Measurements from ENCODE around the gene SMPD3.

The SMPD3 gene

DNA sequence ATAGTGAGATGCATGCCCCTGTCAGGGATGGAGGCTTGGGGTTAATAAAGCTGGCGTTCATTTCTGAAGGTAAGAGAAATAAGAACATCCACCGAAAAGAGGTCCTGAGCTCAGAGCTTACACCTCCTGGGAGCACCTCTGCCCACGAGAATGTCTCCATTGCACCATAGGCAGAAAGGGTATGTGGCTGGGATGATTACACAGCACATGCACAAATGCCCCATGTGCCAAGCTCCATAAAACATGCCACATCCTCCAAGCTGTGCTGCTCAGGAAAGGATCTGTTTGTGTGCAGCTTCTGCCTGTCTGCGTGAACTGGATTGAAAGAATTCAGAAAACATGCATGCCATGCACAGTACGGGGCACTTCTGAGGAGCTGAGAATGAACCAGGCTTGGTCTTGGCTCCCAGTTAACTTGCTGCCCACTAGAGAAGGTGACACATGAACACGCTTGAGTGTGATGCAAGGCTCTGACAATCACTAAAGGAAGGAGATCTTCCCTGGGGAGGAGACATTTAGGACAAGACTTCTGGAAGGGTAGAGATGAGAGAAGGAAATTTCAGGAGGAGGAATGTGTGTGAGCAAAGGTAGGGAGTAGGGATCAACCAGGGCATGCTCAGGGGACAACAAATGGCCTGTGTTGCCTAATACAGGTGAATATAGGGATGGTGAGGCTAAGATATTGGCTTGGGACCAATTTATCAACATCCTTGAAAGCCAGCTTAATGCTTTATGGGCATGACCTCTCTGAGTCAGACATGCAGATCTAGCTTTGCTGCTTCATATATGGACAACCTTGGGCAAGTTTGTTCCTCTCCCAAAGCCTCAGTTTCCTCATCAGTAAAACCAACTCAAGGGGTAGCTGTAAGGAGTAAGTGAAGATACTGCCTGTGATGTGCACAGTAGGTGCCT, 32.0 kb upstream of the SMPD3 start:
- TF ChIP-seq GATA2 (IDR thresholded peaks at IDR 0.05; ENCODE audit: low read depth, low read length) = no peak
- TF ChIP-seq GATA3 (IDR thresholded peaks at IDR 0.05; ENCODE audit: low read depth, low read length) = no peak

DNA sequence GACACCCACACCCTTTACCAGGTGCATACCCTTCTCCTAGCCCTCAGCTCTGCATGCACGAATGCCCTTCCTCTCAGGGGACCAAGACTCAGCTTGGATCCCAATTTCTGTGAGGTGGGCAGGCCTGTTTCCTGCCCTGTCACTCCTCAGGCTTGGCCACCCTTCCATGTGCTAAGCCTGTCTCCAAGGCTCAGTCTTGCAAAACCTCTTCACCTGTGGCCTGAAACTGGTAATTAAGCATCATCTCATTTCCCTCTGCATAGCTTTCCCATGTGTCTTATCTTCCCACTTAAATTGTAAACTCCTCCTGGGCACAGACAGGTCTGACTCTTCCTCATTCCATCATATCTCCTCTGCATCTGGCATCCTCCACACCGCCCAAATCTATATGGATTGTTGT, 31.0 kb upstream of the SMPD3 start:
- TF ChIP-seq GATA2 (IDR thresholded peaks at IDR 0.05; ENCODE audit: low read depth, low read length) (no peak), GATA3 (IDR thresholded peaks at IDR 0.05; ENCODE audit: low read depth, low read length) (no peak)

DNA sequence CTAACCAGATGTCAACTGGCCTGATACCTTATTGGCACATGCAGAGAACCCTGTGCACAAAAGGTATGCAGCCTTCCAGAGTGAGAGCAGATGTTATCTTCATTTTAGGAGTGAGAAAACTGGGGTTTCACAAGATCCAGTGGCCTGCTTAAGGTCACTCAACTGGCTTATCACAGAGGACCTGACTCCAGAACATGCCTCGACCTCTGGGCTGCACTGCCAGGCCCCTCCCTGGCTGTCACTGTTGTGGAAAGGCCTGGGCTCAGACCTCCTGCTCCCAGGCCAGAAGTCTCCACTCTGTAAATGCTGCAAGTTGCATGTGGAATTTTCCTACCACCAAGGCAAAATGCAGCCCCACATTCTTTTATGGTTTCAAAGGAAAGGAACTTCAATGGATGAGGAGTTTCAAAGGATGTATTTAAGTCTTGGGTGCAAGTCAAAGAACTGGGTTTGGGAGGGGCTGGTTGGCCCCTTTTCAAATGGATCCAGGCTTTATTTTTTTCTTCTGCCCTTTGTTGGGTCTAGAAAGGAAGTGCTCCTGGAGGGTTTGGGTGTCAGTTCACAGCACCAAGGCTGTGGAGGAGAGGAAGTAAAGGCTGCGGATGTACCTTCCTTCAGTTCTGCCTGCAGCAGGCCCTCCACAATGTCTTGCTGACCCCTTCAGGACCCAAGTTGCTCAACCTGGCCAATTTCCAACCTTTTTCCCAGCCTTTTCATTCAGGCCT, 30.4 kb upstream of the SMPD3 start:
- no peak for TF ChIP-seq GATA3 (IDR thresholded peaks at IDR 0.05; ENCODE audit: low read depth, low read length)
- TF ChIP-seq GATA2 (IDR thresholded peaks at IDR 0.05; ENCODE audit: low read depth, low read length) = no peak

DNA sequence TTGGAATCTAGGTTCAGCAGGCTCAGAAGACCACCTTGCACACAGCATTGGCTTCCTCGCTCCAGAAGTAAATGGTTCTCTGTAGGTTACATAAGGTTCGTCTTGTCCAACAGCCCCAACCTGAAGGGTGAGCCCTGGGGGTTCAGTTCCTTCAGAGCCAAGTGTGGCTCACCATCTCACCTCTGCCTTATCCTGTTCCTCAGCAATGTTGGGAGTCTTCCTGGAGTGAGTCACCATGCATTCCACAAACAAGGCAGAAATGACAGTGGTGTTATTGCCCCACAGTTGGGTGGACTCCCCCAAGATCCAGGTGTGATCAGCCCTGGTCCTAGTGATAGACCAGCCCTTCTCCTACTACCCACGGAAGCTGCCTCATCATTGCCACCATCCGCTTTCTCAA, 26.8 kb upstream of the SMPD3 start:
- TF ChIP-seq GATA2 (IDR thresholded peaks at IDR 0.05; ENCODE audit: low read depth, low read length) = no peak
- no peak for TF ChIP-seq GATA3 (IDR thresholded peaks at IDR 0.05; ENCODE audit: low read depth, low read length)

DNA sequence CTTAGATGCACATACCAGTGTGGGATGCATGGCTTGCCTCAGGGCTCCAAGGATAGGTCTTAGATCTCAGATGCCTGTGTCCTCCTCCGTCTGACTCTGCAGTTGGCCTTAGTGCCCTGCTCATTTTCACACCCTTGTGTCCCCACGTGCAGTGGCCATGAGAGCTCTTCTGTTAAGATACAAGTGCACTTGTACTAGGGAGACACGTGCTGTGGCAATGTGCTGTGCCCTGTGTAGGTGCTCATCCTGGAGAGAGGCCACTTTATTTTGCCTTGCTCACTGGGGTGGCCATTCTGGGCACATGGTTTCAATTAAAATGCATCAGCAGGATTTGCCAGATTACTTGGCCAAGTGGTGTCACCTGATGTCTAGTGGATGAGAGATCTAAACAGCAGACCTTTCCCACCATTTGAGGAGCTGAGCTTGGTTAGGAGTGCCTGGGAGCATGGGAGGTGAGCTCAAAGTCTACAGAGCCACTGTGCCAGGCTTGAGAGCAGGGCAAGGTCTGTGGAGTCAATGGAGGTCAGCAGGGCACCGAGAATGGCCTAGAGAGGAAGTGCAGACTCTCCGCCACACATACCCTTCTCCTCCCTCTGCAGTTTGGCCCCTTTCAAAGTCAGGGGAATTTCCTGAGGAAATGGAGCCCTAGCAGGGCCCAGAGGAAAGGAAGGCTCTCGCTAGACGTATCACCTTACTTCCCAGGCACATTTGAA, 25.2 kb upstream of the SMPD3 start:
- TF ChIP-seq GATA2 (IDR thresholded peaks at IDR 0.05; ENCODE audit: low read depth, low read length) (no peak), GATA3 (IDR thresholded peaks at IDR 0.05; ENCODE audit: low read depth, low read length) (no peak)

DNA sequence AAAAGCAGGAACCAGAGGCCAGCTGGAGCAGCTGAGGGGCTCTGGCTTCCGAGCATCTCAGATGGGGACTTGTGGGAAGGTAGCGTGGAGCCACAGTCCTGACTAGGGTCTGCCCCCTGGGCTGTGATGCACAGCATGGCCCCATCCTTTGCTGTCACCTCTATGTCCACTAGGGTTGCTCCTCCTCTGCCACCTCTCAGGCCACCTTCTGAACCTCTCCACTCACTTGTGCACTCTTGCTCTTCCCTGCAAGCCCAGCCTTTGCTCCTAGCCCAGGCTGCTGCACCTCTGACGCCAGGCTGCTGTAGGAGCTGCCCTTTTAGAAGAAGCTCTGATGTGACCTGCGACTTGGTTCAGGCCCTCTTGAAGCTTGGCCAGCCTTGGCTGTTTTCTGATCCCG, 24.3 kb upstream of the SMPD3 start:
- TF ChIP-seq GATA3 (IDR thresholded peaks at IDR 0.05; ENCODE audit: low read depth, low read length) = no peak
- no peak for TF ChIP-seq GATA2 (IDR thresholded peaks at IDR 0.05; ENCODE audit: low read depth, low read length)

DNA sequence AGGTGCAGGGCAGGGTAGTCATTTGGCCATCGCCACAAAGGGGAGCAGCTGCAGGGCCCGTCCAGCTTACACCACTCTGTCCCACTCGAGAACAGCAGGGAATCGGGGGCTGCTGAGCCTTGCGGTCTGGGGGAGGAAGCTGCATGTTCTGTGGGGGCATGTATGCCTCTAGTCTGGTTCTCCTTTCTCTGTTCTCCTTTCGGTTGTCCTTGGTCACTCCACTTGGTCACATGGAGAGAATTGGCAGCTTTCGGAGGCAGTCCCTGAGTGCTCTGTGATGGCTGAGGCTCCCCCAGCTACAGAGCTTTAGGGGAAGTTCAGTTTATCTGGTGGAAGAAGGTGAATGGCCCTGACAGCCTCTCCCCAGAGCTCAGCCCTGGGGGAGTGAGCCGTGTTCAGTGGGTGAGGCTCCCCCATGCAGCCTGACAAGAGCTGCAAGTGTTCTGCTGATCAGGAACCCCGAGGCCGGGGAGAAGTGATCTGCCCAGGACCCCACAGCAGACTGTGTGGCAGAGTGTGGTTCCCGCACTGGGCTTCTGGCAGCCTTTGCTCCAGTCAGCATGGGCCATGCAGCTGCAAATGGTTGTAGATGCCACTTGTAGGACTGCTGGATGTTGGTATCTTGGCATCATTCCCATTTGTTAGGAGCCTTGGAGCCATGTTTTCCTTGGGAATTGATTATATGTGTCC, 22.3 kb upstream of the SMPD3 start:
- no peak for TF ChIP-seq GATA2 (IDR thresholded peaks at IDR 0.05; ENCODE audit: low read depth, low read length)
- TF ChIP-seq GATA3 (IDR thresholded peaks at IDR 0.05; ENCODE audit: low read depth, low read length) = no peak

DNA sequence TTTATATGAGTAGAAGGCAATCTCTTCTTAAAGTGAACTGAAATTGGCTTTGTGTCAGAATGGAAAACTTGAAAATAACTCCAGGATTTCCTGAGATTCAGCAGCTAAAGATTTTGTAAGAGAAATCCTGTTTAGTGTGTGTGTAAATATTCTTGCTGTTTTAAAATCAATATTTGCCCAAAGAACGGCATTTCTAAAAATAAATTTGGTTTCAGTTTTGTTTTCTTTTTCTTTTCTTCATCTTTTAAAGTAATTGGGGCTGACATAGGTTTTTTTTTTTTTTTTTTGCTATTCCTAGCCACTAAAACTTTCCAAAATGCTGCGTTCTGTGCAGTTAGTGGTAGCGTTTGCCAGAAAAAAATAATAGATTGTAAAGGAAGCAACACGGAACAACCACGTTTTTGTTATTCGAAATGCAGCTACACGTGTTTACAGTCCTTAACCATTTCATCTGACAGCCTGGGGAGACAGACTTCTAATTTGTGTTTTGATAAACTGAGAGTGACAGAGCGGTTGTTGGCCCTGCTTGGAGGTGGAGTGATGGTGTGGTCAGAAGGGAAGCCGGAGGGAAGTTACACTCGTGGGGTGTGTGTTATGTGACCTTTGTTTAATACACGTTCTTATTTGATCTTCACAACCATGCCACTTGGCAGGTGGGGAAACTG, 21.6 kb upstream of the SMPD3 start:
- TF ChIP-seq GATA2 (IDR thresholded peaks at IDR 0.05; ENCODE audit: low read depth, low read length) (no peak), GATA3 (IDR thresholded peaks at IDR 0.05; ENCODE audit: low read depth, low read length) (no peak)

DNA sequence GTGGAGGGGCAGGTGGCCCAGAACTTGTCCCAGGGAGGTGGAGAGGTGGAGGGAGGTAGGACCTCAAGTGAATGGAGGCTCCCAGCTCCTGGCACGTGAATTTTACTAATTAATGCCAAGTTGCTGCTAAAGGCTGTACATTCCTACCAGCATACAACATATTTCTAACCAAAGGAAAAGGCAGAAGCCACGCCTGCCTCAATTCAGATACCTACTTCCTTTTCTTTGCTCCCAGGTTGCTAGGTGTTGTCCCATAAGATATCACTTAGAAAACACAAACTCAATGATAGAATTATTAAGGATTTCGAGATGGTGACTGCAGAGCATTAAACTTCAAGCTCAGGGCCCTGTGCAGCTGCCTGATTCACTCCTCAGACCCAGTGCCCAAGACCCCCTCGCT, 20.5 kb upstream of the SMPD3 start:
- TF ChIP-seq GATA2 (IDR thresholded peaks at IDR 0.05; ENCODE audit: low read depth, low read length) = no peak
- TF ChIP-seq GATA3 (IDR thresholded peaks at IDR 0.05; ENCODE audit: low read depth, low read length) = no peak

DNA sequence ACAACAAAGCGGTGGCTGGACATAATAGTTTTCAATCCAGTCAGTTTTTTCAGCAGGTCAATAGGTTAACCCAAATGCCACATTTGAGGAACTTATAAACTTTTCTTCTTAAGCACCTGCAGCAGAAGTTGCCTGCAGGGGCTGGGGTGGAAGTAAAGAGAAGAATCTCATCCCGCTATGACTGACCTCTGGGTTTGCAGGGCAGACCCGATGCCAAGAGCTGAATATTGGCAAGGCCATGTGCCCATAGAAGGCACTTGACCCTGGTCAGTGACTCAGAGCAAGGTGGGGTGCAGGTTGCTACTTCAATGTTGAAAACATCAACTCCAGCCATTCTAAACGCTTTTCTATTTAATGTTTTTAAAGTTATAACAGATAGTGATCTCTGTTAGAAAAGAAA, 17.9 kb upstream of the SMPD3 start:
- TF ChIP-seq GATA2 (IDR thresholded peaks at IDR 0.05; ENCODE audit: low read depth, low read length) (no peak), GATA3 (IDR thresholded peaks at IDR 0.05; ENCODE audit: low read depth, low read length) (no peak)

DNA sequence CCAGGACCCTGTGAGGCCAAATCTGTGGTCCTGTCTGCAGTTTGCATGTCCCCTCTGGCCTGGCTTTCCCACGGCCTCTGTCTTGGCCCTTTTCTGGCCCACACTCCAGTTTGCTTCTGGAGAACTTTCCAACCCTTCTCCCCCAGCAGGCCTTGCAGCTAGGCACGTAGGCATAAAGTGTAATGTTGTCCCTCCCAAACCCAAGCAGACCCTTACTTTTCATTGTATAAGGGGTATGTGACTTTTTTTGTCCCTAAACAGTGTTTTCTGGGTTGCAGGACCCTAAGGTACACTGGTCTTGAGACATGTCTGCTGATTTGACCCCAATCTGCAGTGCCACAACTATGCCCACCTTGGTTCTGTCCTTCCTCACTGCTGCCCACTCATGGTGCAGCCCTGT, 15.6 kb upstream of the SMPD3 start:
- no peak for TF ChIP-seq GATA3 (IDR thresholded peaks at IDR 0.05; ENCODE audit: low read depth, low read length)
- TF ChIP-seq GATA2 (IDR thresholded peaks at IDR 0.05; ENCODE audit: low read depth, low read length) = no peak

DNA sequence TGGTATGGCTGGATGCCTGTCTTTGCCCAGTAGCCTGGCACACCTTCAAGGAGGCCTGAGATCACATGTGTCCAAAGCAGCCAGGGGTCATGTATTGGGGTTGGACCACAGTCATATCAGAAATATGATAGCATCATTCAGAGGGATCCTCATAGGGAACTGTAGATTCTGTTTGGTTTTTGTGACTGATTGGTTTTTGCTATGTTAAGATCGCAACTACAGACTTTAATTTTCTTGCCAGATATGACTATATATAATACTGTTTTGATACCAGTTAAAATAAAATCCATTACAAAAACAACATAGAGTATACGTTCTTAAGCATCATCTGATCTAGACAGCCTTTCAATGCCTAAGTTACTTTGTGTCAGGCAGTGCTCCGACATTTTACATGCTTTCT, 11.8 kb upstream of the SMPD3 start:
- TF ChIP-seq GATA3 (IDR thresholded peaks at IDR 0.05; ENCODE audit: low read depth, low read length) (no peak), GATA2 (IDR thresholded peaks at IDR 0.05; ENCODE audit: low read depth, low read length) (no peak)

DNA sequence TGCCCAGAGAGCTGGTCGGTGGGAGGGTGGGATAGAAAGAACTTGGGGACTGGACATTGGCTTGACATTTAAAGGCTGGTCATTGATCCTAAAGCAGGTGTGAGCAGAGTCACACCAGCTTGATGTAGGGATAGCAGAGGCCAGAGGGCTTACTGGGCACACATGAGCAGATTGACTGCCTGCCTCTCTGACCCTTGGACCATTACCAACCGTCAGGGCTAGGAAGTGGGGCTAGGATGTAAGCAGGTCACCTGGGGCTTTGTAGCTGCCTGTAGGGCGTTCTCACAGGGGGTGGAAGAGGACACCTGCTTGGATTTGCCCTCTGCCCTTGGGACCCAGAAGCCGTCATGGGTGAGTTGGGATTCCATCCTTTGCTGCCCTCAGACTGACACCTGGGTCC, 11.1 kb upstream of the SMPD3 start:
- TF ChIP-seq GATA3 (IDR thresholded peaks at IDR 0.05; ENCODE audit: low read depth, low read length) (no peak), GATA2 (IDR thresholded peaks at IDR 0.05; ENCODE audit: low read depth, low read length) (no peak)
